ENCODE results near the gene SMOC2. TPM values are rescaled to one million over a fixed set of nuclear protein-coding genes. Genes with fewer than 3 reads are reported as not detected.

The SMOC2 gene
- polyA plus RNA-seq, 2 of the 4 experiments (the other 2 are of a cell fraction), result not detected

DNA sequence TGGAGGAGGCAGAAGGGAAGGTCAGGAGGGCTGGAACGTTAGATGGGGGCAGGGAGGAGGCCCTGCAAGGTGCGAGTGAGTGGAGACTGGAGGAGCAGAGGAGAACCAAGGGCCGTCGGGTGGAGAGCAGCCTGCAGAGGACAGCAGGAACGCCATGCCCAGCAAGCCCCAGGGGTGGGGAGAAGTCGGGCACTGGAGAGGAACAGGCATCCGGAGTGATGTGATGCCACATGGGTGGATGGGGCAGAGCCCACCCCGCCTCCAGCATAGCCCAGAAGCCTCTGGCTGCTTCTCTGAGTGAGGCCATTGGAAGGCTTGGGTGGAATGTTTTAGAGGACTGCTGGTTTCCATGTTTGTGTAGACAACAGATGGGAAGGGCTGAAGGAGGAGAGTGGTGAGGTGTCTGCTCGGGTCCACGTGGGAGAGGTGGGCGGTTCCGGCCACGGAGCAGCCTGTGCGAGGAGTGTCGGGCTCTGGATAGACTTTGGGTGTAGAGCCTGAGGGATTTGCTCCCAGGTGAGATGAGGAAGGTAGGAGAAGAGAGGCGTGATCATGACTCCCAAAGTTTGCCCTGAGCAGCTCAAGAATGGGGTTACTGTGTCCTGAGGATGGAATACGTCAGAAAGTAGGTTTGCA lies 221.4 kb downstream of the SMOC2 start:
- 8% methylated on average over 13 of the region's 17 CpGs for WGBS (ENCODE audit: missing lambda C conversion rate)
- POLR2A ChIA-PET, result no interaction called here
- Histone ChIP-seq H3K4me2 (no peak overlapping the region), H3K4me1 (no peaks in the 10 kb centered on the region), H3K9me3 (peaks cover 3% of the 10 kb centered on the region; the same call in 2 of the 3 replicates), H3K4me3 (no peak overlapping the region), H3K27ac (no peak overlapping the region)
- TF ChIP-seq RAD21 (conservative IDR thresholded peaks at IDR 0.05 in 1 of 2, IDR thresholded peaks at IDR 0.05 in 1 of 2) (no peak), NFE2L2 (conservative IDR thresholded peaks at IDR 0.05; ENCODE audit: low read length) (no peak), MAZ (IDR thresholded peaks at IDR 0.05; ENCODE audit: borderline replicate concordance, low read depth, low read length) (no peak), RNF2 (IDR thresholded peaks at IDR 0.05; ENCODE audit: borderline replicate concordance, low read depth) (no peak), HMGXB4 (CRISPR knock-in tag; IDR thresholded peaks at IDR 0.05; ENCODE audit: borderline replicate concordance) (no peak), MAX (IDR thresholded peaks at IDR 0.05) (no peak), KDM1A (IDR thresholded peaks at IDR 0.05; ENCODE audit: low read depth) (no peak), CBX2 (IDR thresholded peaks at IDR 0.05; ENCODE audit: borderline replicate concordance, low read depth) (no peak), HDAC2 (IDR thresholded peaks at IDR 0.05) (no peak), ATOH8 (CRISPR knock-in tag; IDR thresholded peaks at IDR 0.05; ENCODE audit: low read depth) (no peak), SREBF2 (IDR thresholded peaks at IDR 0.05) (no peak)
- FAIRE-seq (no peak), DNase-seq (ENCODE audit: low read depth in 1 of 2, low spot score in 1 of 2) (no peak), ATAC-seq (no peak)
- CTCF ChIA-PET, result interaction anchor here (1.0 kb wide), 1 partner anchor 49 kb away, joined by 4 read pairs; no protein-coding TSS in a partner anchor

DNA sequence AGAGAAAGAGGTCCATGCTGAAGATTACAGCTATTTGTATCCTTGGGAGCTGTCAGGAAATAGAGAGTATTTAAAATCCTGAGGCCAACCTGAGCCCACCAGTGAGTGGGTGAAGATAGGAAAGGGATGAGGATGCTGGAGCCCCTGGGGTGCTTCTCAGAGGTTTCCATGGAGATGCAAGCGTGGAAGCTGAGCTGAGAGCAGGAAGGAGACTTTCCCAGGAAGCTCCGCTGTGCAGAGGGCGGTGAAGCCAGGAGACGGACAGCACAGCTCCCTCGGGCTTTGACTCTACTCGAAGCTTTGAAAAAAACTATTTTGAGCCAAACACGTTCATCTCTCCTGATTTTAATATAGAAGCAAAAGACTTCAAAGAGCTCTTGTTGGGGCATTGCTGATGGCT lies 222.1 kb downstream of the SMOC2 start:
- H3K4me2 ChIP-seq, result no peak overlapping the region
- no peak overlapping the region for H3K27ac ChIP-seq
- WGBS (ENCODE audit: missing lambda C conversion rate), result 27% methylated on average over 4 of the region's 7 CpGs
- ChIA-PET CTCF (interaction anchor here (1.0 kb wide), 1 partner anchor 48 kb away, joined by 4 read pairs; no protein-coding TSS in a partner anchor), POLR2A (no interaction called here)
- no peak for TF ChIP-seq PHF8 (IDR thresholded peaks at IDR 0.05; ENCODE audit: borderline replicate concordance, low read depth)
- TF ChIP-seq, protein P1, sequence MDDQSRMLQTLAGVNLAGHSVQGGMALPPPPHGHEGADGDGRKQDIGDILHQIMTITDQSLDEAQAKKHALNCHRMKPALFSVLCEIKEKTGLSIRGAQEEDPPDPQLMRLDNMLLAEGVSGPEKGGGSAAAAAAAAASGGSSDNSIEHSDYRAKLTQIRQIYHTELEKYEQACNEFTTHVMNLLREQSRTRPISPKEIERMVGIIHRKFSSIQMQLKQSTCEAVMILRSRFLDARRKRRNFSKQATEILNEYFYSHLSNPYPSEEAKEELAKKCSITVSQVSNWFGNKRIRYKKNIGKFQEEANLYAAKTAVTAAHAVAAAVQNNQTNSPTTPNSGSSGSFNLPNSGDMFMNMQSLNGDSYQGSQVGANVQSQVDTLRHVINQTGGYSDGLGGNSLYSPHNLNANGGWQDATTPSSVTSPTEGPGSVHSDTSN (IDR thresholded peaks at IDR 0.05), result no peak
- peaks cover 3% of the 10 kb centered on the region; the same call in 2 of the 3 replicates for H3K9me3 ChIP-seq
- DNase-seq (ENCODE audit: low read depth in 1 of 2, low spot score in 1 of 2), result no peak
- FAIRE-seq, result no peak
- H3K4me3 ChIP-seq, result no peak overlapping the region
- H3K4me1 ChIP-seq, result no peaks in the 10 kb centered on the region
- ATAC-seq, result no peak

DNA sequence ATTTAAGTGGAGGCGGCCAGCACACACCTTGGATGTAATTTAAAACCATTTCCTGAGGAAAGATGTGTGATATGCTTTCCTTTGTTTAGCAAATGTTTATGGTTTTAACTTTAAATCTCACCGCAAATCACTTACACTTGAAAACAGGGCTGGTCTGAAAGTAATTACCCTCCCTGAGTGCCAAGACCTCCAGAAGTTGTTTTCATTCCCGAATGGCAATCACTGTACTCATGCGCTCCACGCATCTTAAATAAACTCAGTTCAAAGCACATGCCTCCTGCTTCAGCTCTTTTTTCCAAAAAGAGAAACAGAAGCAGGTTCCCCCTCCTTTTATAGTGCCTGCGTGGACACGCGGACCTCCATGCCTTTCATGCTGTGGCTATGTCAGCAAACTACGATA lies 224.0 kb downstream of the SMOC2 start:
- WGBS (ENCODE audit: missing lambda C conversion rate), result 69% methylated on average over 9 of the region's 9 CpGs
- CTCF ChIA-PET, result no interaction called here
- no peak for ATAC-seq

More for the DNA sequence above, 224.0 kb downstream of the SMOC2 start:
- no peak overlapping the region for H3K4me3 ChIP-seq
- POLR2A ChIA-PET, result no interaction called here
- FAIRE-seq (no peak), DNase-seq (ENCODE audit: low read depth in 1 of 2, low spot score in 1 of 2) (no peak)
- H3K4me2 ChIP-seq, result no peak overlapping the region
- TF ChIP-seq FOXS1 (CRISPR knock-in tag; IDR thresholded peaks at IDR 0.05) (no peak), FOSB (CRISPR knock-in tag; IDR thresholded peaks at IDR 0.05) (no peak)
- TF ChIP-seq, protein P2, sequence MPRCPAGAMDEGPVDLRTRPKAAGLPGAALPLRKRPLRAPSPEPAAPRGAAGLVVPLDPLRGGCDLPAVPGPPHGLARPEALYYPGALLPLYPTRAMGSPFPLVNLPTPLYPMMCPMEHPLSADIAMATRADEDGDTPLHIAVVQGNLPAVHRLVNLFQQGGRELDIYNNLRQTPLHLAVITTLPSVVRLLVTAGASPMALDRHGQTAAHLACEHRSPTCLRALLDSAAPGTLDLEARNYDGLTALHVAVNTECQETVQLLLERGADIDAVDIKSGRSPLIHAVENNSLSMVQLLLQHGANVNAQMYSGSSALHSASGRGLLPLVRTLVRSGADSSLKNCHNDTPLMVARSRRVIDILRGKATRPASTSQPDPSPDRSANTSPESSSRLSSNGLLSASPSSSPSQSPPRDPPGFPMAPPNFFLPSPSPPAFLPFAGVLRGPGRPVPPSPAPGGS (IDR thresholded peaks at IDR 0.05), result no peak
- TF ChIP-seq, protein P3, sequence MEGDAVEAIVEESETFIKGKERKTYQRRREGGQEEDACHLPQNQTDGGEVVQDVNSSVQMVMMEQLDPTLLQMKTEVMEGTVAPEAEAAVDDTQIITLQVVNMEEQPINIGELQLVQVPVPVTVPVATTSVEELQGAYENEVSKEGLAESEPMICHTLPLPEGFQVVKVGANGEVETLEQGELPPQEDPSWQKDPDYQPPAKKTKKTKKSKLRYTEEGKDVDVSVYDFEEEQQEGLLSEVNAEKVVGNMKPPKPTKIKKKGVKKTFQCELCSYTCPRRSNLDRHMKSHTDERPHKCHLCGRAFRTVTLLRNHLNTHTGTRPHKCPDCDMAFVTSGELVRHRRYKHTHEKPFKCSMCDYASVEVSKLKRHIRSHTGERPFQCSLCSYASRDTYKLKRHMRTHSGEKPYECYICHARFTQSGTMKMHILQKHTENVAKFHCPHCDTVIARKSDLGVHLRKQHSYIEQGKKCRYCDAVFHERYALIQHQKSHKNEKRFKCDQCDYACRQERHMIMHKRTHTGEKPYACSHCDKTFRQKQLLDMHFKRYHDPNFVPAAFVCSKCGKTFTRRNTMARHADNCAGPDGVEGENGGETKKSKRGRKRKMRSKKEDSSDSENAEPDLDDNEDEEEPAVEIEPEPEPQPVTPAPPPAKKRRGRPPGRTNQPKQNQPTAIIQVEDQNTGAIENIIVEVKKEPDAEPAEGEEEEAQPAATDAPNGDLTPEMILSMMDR (IDR thresholded peaks at IDR 0.05), result no peak
- H3K9me3 ChIP-seq, result no peaks in the 10 kb centered on the region
- no peaks in the 10 kb centered on the region for H3K4me1 ChIP-seq
- H3K27ac ChIP-seq, result no peak overlapping the region

All from A549 (cell line).